Hepatocyte (in vitro differentiated cells): Measurements from ENCODE around the gene MAGEB3. TPM values are rescaled to one million over a fixed set of nuclear protein-coding genes. Genes with fewer than 3 reads are reported as not detected.

Source experiments
- DNase-seq: peaks from one replicate; pipeline ENCODE4 v3.0.0-alpha.2; 2016; ENCODE audit warnings: low spot score
- H2AFZ ChIP-seq: fragments of 200-600 bp; sonication (generic); 2 replicates; pipeline ENCODE4 v1.6.0; 2016; ENCODE audit warnings: antibody characterized with exemption, mild to moderate bottlenecking
- H3K27ac ChIP-seq: fragments of 200-600 bp; sonication (generic); 2 replicates; pipeline ENCODE4 v1.5.1; 2016; ENCODE audit warnings: mild to moderate bottlenecking
- H3K27me3 ChIP-seq: fragments of 200-600 bp; sonication (generic); 2 replicates; pipeline ENCODE4 v1.6.1; 2016
- H3K36me3 ChIP-seq: fragments of 200-600 bp; sonication (generic); replicated peaks from 2 replicates; pipeline ENCODE4 v1.5.1; 2016; ENCODE audit warnings: low read depth; ENCODE audit not compliant: insufficient read depth
- H3K4me1 ChIP-seq: fragments of 200-600 bp; sonication (generic); 2 replicates; pipeline ENCODE4 v1.5.1; 2016; ENCODE audit warnings: mild to moderate bottlenecking, moderate library complexity; ENCODE audit not compliant: insufficient read depth
- H3K4me2 ChIP-seq: fragments of 200-600 bp; sonication (generic); 2 replicates; pipeline ENCODE4 v1.6.0; 2016
- H3K4me3 ChIP-seq: fragments of 200-600 bp; sonication (generic); 2 replicates; pipeline ENCODE4 v1.5.1; 2016; ENCODE audit warnings: mild to moderate bottlenecking
- H3K79me2 ChIP-seq: fragments of 200-600 bp; sonication (generic); 2 replicates; pipeline ENCODE4 v1.6.0; 2017; ENCODE audit warnings: mild to moderate bottlenecking
- H3K9me2 ChIP-seq: fragments of 200-600 bp; sonication (generic); replicated peaks from 2 replicates; pipeline ENCODE4 v1.6.0; 2017; ENCODE audit warnings: mild to moderate bottlenecking; ENCODE audit not compliant: insufficient read depth
- H3K9me3 ChIP-seq: fragments of 200-600 bp; sonication (generic); 2 replicates; pipeline ENCODE4 v1.5.1; 2016; ENCODE audit warnings: low read depth, mild to moderate bottlenecking
- H4K20me1 ChIP-seq: fragments of 200-600 bp; sonication (generic); 2 replicates; pipeline ENCODE4 v1.6.0; 2016; ENCODE audit warnings: mild to moderate bottlenecking; ENCODE audit not compliant: insufficient read depth, poor library complexity, severe bottlenecking
- CTCF ChIP-seq: fragments of 200-600 bp; sonication (generic); IDR thresholded peaks from 2 replicates; pipeline ENCODE4 v1.5.1; 2016; ENCODE audit warnings: antibody characterized with exemption, mild to moderate bottlenecking; ENCODE audit not compliant: poor library complexity
- EZH2 ChIP-seq: fragments of 200-600 bp; sonication (generic); IDR thresholded peaks from 2 replicates; pipeline ENCODE4 v1.6.1; 2016; ENCODE audit warnings: antibody characterized with exemption, mild to moderate bottlenecking, borderline replicate concordance
- EZH2phosphoT487 ChIP-seq: fragments of 200-600 bp; sonication (generic); IDR thresholded peaks from one replicate; pipeline ENCODE4 v1.6.1; 2018; ENCODE audit warnings: antibody characterized with exemption, mild to moderate bottlenecking, low read depth, moderate library complexity; ENCODE audit not compliant: unreplicated experiment, severe bottlenecking
- WGBS: methylation state at CpG from one replicate; pipeline ENCODE4 v1.1.6; 2016; ENCODE audit warnings: low lambda C conversion rate; ENCODE audit errors: missing lambda C conversion rate; 5-methylcytosine and 5-hydroxymethylcytosine counted together
- polyA plus RNA-seq: library from polyadenylated mRNA; unstranded; fragments of >200 nt; fragmentation: Nextera tagmentation; extraction: Ambion mirVana; gene quantifications from 2 replicates; pipeline ENCODE4 v1.2.1, GENCODE V29; 2016
- total RNA-seq: library from RNA; depleted of rRNA; stranded (reverse); fragments of >200 nt; gene quantifications from 2 replicates; pipeline ENCODE4 v1.2.3, GENCODE V29; 2014

MAGEB3 gene
- total and polyA plus RNA-seq, 2 experiments from 2014 or later = not detected

DNA sequence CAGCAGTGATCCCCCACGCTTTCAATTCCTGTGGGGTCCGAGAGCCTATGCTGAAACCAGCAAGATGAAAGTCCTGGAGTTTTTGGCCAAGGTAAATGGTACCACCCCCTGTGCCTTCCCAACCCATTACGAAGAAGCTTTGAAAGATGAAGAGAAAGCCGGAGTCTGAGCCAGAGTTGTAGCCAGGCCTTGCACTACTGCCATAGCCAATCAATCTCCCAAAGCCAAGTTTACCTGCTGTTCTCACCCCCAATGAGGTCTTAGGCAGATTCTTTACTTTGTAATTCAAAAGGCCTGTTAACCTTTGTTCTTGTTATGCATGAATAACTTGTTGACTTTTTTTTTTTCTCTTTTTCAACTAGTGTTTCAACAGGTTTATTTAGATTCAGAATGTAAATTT, 11.1 kb upstream of the MAGEB3 start:
- no peak for TF ChIP-seq EZH2phosphoT487
- H3K4me1 ChIP-seq = no peaks in the 10 kb centered on the region
- no peak overlapping the region for H3K4me2 ChIP-seq
- no peaks in the 10 kb centered on the region for H4K20me1 ChIP-seq
- H3K27me3 ChIP-seq = no peaks in the 10 kb centered on the region
- H3K27ac ChIP-seq = no peak overlapping the region
- no peak overlapping the region for H2AFZ ChIP-seq
- no peak for DNase-seq
- no peaks in the 10 kb centered on the region for H3K9me2 ChIP-seq
- WGBS = 70% methylated on average over 4 of the region's 4 CpGs
- H3K79me2 ChIP-seq = no peaks in the 10 kb centered on the region
- no peaks in the 10 kb centered on the region for H3K9me3 ChIP-seq
- no peaks in the 10 kb centered on the region for H3K36me3 ChIP-seq
- no peak overlapping the region for H3K4me3 ChIP-seq

DNA sequence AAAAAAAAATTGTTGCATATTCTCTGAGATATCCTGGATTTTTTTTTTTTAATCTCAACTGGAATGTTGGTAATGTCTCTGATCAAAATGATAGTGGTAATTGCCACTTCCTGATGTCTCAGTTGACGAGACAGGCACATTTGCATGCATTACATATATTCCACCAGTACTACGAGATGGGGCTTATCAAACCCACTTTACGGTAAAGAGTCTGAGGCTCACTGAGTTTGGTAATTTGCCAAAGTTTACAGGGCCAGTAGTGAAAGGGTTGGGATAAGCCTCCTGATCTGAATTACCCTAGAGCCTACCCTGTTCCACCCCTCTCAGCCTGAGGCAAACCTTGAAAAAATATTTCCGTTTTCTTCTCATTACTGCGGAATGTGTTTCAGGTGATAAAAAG, 9.8 kb upstream of the MAGEB3 start:
- Histone ChIP-seq H2AFZ (no peak overlapping the region), H3K9me2 (no peaks in the 10 kb centered on the region), H3K36me3 (no peaks in the 10 kb centered on the region), H3K9me3 (no peaks in the 10 kb centered on the region), H3K79me2 (no peaks in the 10 kb centered on the region), H3K4me1 (no peaks in the 10 kb centered on the region), H3K4me2 (no peak overlapping the region), H3K27me3 (no peaks in the 10 kb centered on the region), H3K27ac (no peak overlapping the region), H4K20me1 (no peaks in the 10 kb centered on the region), H3K4me3 (no peak overlapping the region)
- no peak for DNase-seq
- 54% methylated on average over 5 of the region's 5 CpGs for WGBS
- TF ChIP-seq EZH2 = no peak
- no peak for TF ChIP-seq EZH2phosphoT487
- TF ChIP-seq CTCF = no peak

DNA sequence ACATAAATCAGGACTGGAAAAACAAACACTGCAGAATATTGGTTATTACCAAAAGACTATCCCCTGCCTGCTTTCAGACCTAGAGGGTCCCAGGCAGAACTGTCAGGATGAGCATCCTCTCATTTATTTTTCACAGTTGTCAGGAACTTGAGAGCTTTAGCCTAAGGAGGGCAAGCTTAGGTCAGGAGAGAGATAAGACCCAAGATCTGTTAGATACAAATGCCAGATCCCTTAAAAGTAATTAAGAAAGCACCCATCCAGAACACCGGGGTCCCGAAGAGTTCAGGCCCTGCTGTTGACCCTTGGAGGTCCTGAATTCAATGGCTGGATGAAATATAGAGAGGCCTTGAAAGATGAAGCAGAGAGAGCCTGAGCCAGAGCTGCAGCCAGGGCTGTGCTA, 5.9 kb upstream of the MAGEB3 start:
- H4K20me1 ChIP-seq = no peaks in the 10 kb centered on the region
- no peak for DNase-seq
- H3K4me2 ChIP-seq = no peak overlapping the region
- H2AFZ ChIP-seq = no peak overlapping the region
- TF ChIP-seq EZH2 (no peak), EZH2phosphoT487 (no peak), CTCF (no peak)
- no peaks in the 10 kb centered on the region for H3K4me1 ChIP-seq
- H3K27ac ChIP-seq = no peak overlapping the region
- no peaks in the 10 kb centered on the region for H3K27me3 ChIP-seq
- H3K4me3 ChIP-seq = no peak overlapping the region
- H3K9me3 ChIP-seq = no peaks in the 10 kb centered on the region
- H3K79me2 ChIP-seq = no peaks in the 10 kb centered on the region
- no peaks in the 10 kb centered on the region for H3K36me3 ChIP-seq
- H3K9me2 ChIP-seq = no peaks in the 10 kb centered on the region
- WGBS = 55% methylated on average over 2 of the region's 2 CpGs

GRCh38 chrX:30228526-30228925, 1.9 kb upstream of the MAGEB3 start:
- H3K9me3 ChIP-seq = no peaks in the 10 kb centered on the region
- no peak overlapping the region for H3K4me3 ChIP-seq
- 70% methylated on average over 1 of the region's 1 CpG for WGBS
- H3K79me2 ChIP-seq = no peaks in the 10 kb centered on the region
- no peak overlapping the region for H3K4me2 ChIP-seq
- H4K20me1 ChIP-seq = no peaks in the 10 kb centered on the region
- no peak for DNase-seq
- no peaks in the 10 kb centered on the region for H3K9me2 ChIP-seq
- H3K36me3 ChIP-seq = no peaks in the 10 kb centered on the region
- H3K27ac ChIP-seq = no peak overlapping the region
- no peak overlapping the region for H2AFZ ChIP-seq
- no peaks in the 10 kb centered on the region for H3K4me1 ChIP-seq
- no peak for TF ChIP-seq EZH2phosphoT487
- TF ChIP-seq EZH2 = no peak
- TF ChIP-seq CTCF = no peak
- no peaks in the 10 kb centered on the region for H3K27me3 ChIP-seq
